ENCODE measurements around the gene DNER. TPM values are rescaled to one million over a fixed set of nuclear protein-coding genes. Genes with fewer than 3 reads are reported as not detected.

Gene DNER
- total and polyA plus RNA-seq, 8 donors, result 0.06 to 2.4 (median 1.9) TPM

DNA sequence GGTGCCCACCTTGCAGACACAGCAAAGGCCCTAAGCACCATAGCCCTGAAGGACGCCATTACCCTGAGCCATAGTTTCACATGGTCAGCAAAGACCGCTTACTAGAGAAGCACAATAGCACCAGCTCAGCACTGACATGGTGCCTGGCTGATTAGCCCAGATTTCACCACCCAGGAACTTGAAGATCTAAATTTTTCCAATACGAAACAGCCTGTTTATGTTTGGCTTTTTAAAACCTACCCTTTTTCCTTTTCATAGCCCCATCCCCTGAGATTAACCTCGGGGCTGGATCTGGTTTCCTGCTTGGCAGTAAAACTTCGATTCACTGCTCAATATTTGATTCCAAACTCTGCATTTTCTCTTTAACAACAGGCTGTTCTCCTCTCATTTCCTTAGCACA, 284.8 kb downstream of the DNER start:
- no peaks in the 10 kb centered on the region for H3K27me3 ChIP-seq

DNA sequence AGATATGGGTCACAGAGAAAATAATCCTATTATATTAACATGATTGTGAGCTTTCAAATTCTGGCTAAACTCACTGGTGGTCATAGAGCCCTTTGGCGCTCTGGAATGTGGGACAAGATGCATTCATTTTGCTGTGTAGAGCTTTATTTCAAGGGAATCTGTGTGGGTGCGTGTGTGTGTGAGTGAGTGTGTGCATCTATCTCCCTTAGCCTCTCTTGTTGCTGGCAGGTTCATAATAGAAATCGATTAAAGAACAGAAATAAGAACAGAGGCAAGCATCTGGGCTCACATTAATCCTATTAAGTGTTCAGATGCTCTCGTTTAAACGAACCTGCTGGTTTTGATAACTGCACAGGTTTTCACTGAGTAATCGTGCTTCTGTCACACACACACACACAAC, 287.9 kb downstream of the DNER start:
- no peaks in the 10 kb centered on the region for H3K36me3 ChIP-seq
- no peak overlapping the region for H3K27ac ChIP-seq
- DNase-seq (no peak), ATAC-seq (no peak)
- no peaks in the 10 kb centered on the region for H3K27me3 ChIP-seq
- H3K4me1 ChIP-seq, result no peaks in the 10 kb centered on the region
- TF ChIP-seq, protein P1, sequence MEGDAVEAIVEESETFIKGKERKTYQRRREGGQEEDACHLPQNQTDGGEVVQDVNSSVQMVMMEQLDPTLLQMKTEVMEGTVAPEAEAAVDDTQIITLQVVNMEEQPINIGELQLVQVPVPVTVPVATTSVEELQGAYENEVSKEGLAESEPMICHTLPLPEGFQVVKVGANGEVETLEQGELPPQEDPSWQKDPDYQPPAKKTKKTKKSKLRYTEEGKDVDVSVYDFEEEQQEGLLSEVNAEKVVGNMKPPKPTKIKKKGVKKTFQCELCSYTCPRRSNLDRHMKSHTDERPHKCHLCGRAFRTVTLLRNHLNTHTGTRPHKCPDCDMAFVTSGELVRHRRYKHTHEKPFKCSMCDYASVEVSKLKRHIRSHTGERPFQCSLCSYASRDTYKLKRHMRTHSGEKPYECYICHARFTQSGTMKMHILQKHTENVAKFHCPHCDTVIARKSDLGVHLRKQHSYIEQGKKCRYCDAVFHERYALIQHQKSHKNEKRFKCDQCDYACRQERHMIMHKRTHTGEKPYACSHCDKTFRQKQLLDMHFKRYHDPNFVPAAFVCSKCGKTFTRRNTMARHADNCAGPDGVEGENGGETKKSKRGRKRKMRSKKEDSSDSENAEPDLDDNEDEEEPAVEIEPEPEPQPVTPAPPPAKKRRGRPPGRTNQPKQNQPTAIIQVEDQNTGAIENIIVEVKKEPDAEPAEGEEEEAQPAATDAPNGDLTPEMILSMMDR (IDR thresholded peaks at IDR 0.05), result no peak
- H3K4me3 ChIP-seq, result no peak overlapping the region
- intact Hi-C loops (cut with DNase I), result no loop called here
- H3K9me3 ChIP-seq, result no peaks in the 10 kb centered on the region

More for the DNA sequence above, 284.8 kb downstream of the DNER start:
- intact Hi-C loops (cut with DNase I), result no loop called here
- H3K9me3 ChIP-seq, result no peaks in the 10 kb centered on the region
- H3K4me3 ChIP-seq, result no peak overlapping the region
- no peak for DNase-seq
- no peaks in the 10 kb centered on the region for H3K4me1 ChIP-seq
- TF ChIP-seq, protein P1 (IDR thresholded peaks at IDR 0.05), result no peak
- no peaks in the 10 kb centered on the region for H3K36me3 ChIP-seq
- no peak overlapping the region for H3K27ac ChIP-seq
- ATAC-seq, result no peak

DNA sequence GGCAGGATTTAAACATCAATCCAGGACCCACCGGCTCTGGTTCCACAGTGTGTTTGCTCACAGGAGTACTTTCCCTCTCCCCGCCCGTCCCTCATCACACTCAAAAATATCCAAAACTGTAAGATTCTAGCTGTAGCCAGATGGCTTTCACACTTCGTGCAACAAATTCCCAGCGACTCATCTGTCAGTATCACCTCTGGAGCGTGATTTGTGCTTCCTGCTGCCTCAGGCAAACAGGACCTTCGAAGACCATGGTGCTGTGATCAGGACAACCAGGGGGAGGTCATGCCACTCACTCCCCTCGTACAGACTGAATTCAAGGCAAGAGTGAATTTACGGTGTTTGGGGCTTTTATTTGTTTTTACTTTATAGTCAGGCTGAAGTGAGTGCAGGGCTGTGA, 288.8 kb downstream of the DNER start:
- Histone ChIP-seq H3K27ac (no peak overlapping the region), H3K36me3 (no peaks in the 10 kb centered on the region), H3K9me3 (no peaks in the 10 kb centered on the region), H3K27me3 (no peaks in the 10 kb centered on the region), H3K4me1 (no peaks in the 10 kb centered on the region), H3K4me3 (no peak overlapping the region)
- no peak for ATAC-seq
- DNase-seq, result no peak
- intact Hi-C loops (cut with DNase I), result no loop called here
- TF ChIP-seq, protein P1 (IDR thresholded peaks at IDR 0.05), result no peak

DNA sequence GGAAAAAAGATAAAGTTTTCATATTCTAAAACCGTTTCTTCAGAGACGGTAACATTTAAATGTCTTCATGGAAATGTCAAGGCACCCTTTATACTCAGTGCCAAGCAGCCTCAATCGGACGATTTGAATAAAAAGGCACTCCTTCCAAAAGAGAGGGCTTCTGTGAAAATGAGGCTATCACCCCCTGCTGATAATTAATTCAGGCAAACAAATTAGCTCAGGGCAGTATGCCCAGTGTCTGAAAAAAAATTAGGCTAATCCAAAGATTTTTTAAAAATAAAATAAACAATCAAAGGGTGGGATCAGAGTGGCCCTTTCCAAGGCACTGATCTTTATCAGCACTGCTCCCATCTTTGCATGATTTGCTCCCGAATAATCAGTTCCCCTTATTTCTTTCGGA, 292.3 kb downstream of the DNER start:
- Histone ChIP-seq H3K36me3 (no peaks in the 10 kb centered on the region), H3K4me1 (peaks cover 0 to 9% of the 10 kb centered on the region in 2 donors), H3K9me3 (no peaks in the 10 kb centered on the region), H3K27ac (no peak overlapping the region), H3K27me3 (no peaks in the 10 kb centered on the region), H3K4me3 (no peak overlapping the region)
- no peak for DNase-seq
- no peak for ATAC-seq
- intact Hi-C loops (cut with DNase I), result no loop called here
- TF ChIP-seq, protein P1 (IDR thresholded peaks at IDR 0.05), result no peak

DNA sequence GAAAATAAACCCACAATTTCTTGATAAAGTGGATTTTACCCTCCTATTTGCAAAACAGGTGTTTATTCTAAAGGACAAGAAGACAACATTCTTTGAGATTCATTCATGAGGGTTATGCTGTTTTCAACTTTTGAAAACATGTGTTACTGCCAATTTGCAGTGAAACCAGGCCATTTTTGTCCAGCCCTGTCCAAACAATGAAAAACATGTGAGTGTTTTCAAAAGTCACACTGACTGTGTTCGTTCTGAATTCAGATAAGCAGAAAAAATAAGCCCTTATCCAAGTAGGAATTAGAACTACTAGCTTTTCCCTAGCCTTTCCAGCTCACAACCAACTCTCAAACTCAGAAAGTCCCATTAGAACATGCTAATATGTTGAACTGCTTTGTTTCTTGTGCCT, 295.2 kb downstream of the DNER start:
- peak in 2 of 4 donors; percentile 73 to 82 for DNase-seq

More for the DNA sequence above, 295.2 kb downstream of the DNER start:
- Histone ChIP-seq H3K4me1 (peaks cover 0 to 24% of the 10 kb centered on the region in 2 donors), H3K27ac (peak overlapping the region; percentile 20 to 41), H3K9me3 (no peaks in the 10 kb centered on the region), H3K4me3 (no peak overlapping the region), H3K36me3 (no peaks in the 10 kb centered on the region), H3K27me3 (no peaks in the 10 kb centered on the region)
- intact Hi-C loops (cut with DNase I), result no loop called here
- ATAC-seq, result peak; percentile 43
- TF ChIP-seq, protein P1 (IDR thresholded peaks at IDR 0.05), result no peak
